NCI-H1048 (cell line): ENCODE measurements around the gene FOXD4L5.
"Not testable (repeated sequence)": the region's sequence is repeated elsewhere in the genome, so short reads cannot be mapped to it uniquely, and the experiment has no call there.

Experiments
- DNase-seq: peaks from one replicate; lab custom pipeline; 2025; lab: John Stamatoyannopoulos, UW

FOXD4L5 gene

DNA sequence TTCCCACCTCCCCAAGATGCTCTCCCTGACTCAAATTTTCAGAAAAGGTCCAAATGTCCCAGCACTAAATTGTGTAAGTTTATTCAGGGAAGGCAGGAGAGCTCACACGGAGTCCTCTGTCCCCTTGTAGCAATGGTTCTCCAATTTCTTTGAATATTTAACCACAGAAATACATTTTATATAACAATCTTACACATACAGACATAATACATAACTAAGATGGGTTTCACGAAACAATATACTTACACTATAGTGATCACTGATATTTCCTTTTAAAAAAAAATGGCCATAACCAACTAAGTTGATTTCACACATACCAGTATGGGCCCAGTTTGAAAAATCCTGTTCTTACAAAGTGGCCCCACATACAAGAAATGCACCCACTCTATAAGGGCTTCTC, at the start of gene FOXD4L5:
FOXD4L5 (minus strand) TSS at position 101 of the 400 bp plus-strand sequence. CDS start 832 bp downstream, outside the sequence.
- DNase-seq = not testable (repeated sequence)

DNA sequence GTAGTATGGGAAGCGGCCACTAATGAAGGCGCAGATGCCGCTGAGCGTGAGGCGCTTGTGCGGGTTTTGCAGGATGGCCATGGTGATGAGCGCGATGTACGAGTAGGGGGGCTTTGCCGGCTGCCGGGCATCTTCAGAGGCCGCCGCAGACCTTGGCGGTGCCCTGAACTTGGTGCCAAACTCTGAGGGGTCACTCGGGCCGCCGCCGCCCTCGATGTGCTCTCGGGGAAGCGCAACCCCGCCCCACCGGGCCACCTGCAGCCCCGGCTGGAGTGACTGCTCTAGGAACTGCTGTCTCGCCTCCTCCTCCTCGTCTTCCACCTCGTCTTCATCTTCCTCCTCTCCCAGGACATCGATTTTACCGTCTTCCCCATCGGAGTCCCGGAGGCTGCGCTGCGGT, 1.1 kb downstream of the FOXD4L5 start:
- not testable (repeated sequence) for DNase-seq

DNA sequence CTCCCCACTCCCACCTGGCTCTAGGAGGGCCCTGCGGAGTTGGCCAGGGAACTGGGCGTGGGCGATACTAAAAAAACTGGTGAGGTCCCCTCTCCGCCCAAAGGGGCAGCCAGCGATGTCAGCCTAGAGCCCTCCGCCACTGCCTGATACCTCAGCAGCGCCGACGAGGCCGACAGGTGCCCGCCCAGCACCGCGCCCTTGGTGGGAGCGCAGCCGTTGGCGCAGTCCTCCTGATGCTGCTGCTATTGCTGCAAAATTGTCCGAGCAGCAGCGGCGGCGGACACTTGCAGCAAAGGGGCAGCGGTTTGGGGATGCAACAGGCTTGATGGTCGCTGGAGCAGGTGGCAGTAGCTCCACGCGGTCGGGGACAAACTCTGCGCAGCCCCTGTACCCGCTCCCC, 2.0 kb downstream of the FOXD4L5 start:
- not testable (repeated sequence) for DNase-seq
